HCT116 (cell line): ENCODE data around the gene RASGEF1B. TPM values are rescaled to one million over a fixed set of nuclear protein-coding genes. Genes with fewer than 3 reads are reported as not detected.
A peak's percentile ranks its signal among the peaks of the same experiment; 100 is the strongest.

Source experiments
- ATAC-seq: fragments of 200-7000 bp; cut with Tn5 transposase; 2 replicates; pipeline ENCODE4 v1.9.1; 2020; ENCODE audit warnings: mild to moderate bottlenecking, moderate library complexity
- BruUV-seq: library from RNA; stranded (reverse); fragments of 400-500 nt; replicated peaks from 2 replicates; lab custom pipeline; 2021; lab: Mats Ljungman, UMichigan
- CTCF ChIA-PET: fragments of 300-600 bp; sonication (Branson Sonifier 250); formaldehyde crosslinking; loops from one replicate; lab custom pipeline; 2021; ENCODE audit warnings: antibody characterized with exemption; lab: Charles Lee
- POLR2A ChIA-PET: fragments of 300-600, 350-600 bp; sonication (Branson Sonifier 250); formaldehyde crosslinking; loops from one replicate; lab custom pipeline; 2021; ENCODE audit warnings: antibody characterized with exemption; lab: Charles Lee
- RAD21 ChIA-PET, 2 experiments: fragments of 300-600 bp; sonication (Branson Sonifier 250); formaldehyde crosslinking; loops; one replicate each; lab custom pipeline; 2023; ENCODE audit warnings: low total read pairs in 2 of 2; ENCODE audit not compliant: uncharacterized antibody in 2 of 2, unreplicated experiment in 2 of 2, low non-redundant PET in 1 of 2; lab: Charles Lee
- DNase-seq: peaks from one replicate; pipeline ENCODE4 v3.0.0-alpha.2; 2010; ENCODE audit warnings: low read depth, low spot score
- H2AFZ ChIP-seq: fragments of 200-600 bp; shearing (Covaris generic), sonication (generic); 2 replicates; pipeline ENCODE4 v1.6.1; 2017; ENCODE audit warnings: low read depth, mixed run types, mixed read lengths, antibody characterized with exemption, low read length; ENCODE audit not compliant: poor library complexity, severe bottlenecking
- H3K27ac ChIP-seq: 2 replicates; pipeline ENCODE4 v1.5.1; 2012; ENCODE audit warnings: low read depth, low read length
- H3K27me3 ChIP-seq: fragments of 200-600 bp; sonication (generic); 2 replicates; pipeline ENCODE4 v1.6.1; 2016; ENCODE audit warnings: mixed run types, low read length, mixed read lengths; ENCODE audit not compliant: insufficient read depth
- H3K36me3 ChIP-seq, 2 experiments: fragments of 200-500 bp in 1 of 2; fragments of 200-600 bp in 1 of 2; sonication (Bioruptor generic) in 1 of 2; sonication (generic) in 1 of 2; 2 replicates each; pipeline versions ENCODE4 v1.5.1 to v1.6.1; 2014 to 2016; ENCODE audit warnings: low read length in 2 of 2, inconsistent platforms in 1 of 2, mixed read lengths in 1 of 2, mixed run types in 1 of 2; ENCODE audit not compliant: insufficient read depth in 2 of 2, control insufficient read depth in 1 of 2
- H3K4me1 ChIP-seq, 2 experiments: fragments of 200-600 bp in 1 of 2; sonication (generic) in 1 of 2; 2 replicates each; pipeline versions ENCODE4 v1.5.1 to v1.6.1; 2012 to 2017; ENCODE audit warnings: low read length in 2 of 2, inconsistent platforms in 1 of 2, mild to moderate bottlenecking in 1 of 2, mixed read lengths in 1 of 2, mixed run types in 1 of 2, moderate library complexity in 1 of 2; ENCODE audit not compliant: insufficient read depth in 2 of 2, control insufficient read depth in 1 of 2
- H3K4me2 ChIP-seq: fragments of 200-600 bp; sonication (generic); 2 replicates; pipeline ENCODE4 v1.6.1; 2017; ENCODE audit warnings: mixed run types, low read length, mixed read lengths
- H3K4me3 ChIP-seq, 2 experiments: fragments of 200-600 bp in 1 of 2; sonication (generic) in 1 of 2; replicated peaks in 1 of 2; 2 replicates each; pipeline ENCODE4 v1.5.1; 2011 to 2016; ENCODE audit warnings: low read length in 2 of 2, control low read depth in 1 of 2, low read depth in 1 of 2, mild to moderate bottlenecking in 1 of 2, mixed read lengths in 1 of 2, mixed run types in 1 of 2
- H3K79me2 ChIP-seq: fragments of 200-600 bp; sonication (generic); 2 replicates; pipeline ENCODE4 v1.6.1; 2017; ENCODE audit warnings: mild to moderate bottlenecking, mixed run types, low read length, moderate library complexity, mixed read lengths; ENCODE audit not compliant: insufficient read depth
- H3K9ac ChIP-seq: fragments of 200-600 bp; sonication (generic); 2 replicates; pipeline ENCODE4 v1.6.1; 2016; ENCODE audit warnings: low read length, mixed read lengths
- H3K9me2 ChIP-seq: fragments of 200-600 bp; sonication (generic), shearing (Covaris generic); 2 replicates; pipeline ENCODE4 v1.6.1; 2017; ENCODE audit warnings: mixed run types, mild to moderate bottlenecking, moderate library complexity; ENCODE audit not compliant: insufficient read depth
- H3K9me3 ChIP-seq, 2 experiments: fragments of 200-500 bp in 1 of 2; fragments of 200-600 bp in 1 of 2; sonication (Bioruptor generic) in 1 of 2; sonication (generic) in 1 of 2; 2 replicates each; pipeline ENCODE4 v1.6.1; 2014 to 2017; ENCODE audit warnings: low read length in 2 of 2, mixed read lengths in 2 of 2, inconsistent platforms in 1 of 2, low read depth in 1 of 2, mild to moderate bottlenecking in 1 of 2, mixed run types in 1 of 2, moderate library complexity in 1 of 2; ENCODE audit not compliant: control insufficient read depth in 1 of 2, insufficient read depth in 1 of 2
- H4K20me1 ChIP-seq: fragments of 200-600 bp; sonication (generic), shearing (Covaris generic); 2 replicates; pipeline ENCODE4 v1.6.1; 2017; ENCODE audit warnings: mixed run types, mild to moderate bottlenecking, moderate library complexity; ENCODE audit not compliant: insufficient read depth
- ATF3 ChIP-seq: IDR thresholded peaks from 2 replicates; pipeline ENCODE4 v1.6.1; 2012
- EGR1 ChIP-seq: IDR thresholded peaks from 2 replicates; pipeline ENCODE4 v1.6.1; 2012; ENCODE audit warnings: low read depth
- EZH2 ChIP-seq: fragments of 200-600 bp; sonication (generic); IDR thresholded peaks from 2 replicates; pipeline ENCODE4 v1.6.1; 2017; ENCODE audit warnings: antibody characterized with exemption, mixed run types
- POLR2A ChIP-seq: IDR thresholded peaks from 2 replicates; pipeline ENCODE4 v1.7.0; 2011; ENCODE audit warnings: borderline replicate concordance; ENCODE audit not compliant: insufficient read depth, insufficient read length; ENCODE audit errors: extremely low read depth
- RAD21 ChIP-seq: IDR thresholded peaks from 2 replicates; pipeline ENCODE4 v1.6.1; 2012; ENCODE audit warnings: low read depth, mild to moderate bottlenecking
- SIN3A ChIP-seq: IDR thresholded peaks from 2 replicates; pipeline ENCODE4 v1.6.1; 2012; ENCODE audit warnings: low read depth
- SP1 ChIP-seq: IDR thresholded peaks from 2 replicates; pipeline ENCODE4 v1.6.1; 2012; ENCODE audit warnings: low read depth
- ZBTB33 ChIP-seq: IDR thresholded peaks from 2 replicates; pipeline ENCODE4 v1.6.1; 2011; ENCODE audit warnings: mild to moderate bottlenecking, low read length, moderate library complexity; ENCODE audit not compliant: insufficient replicate concordance; ENCODE audit errors: extremely low read depth
- ZFX ChIP-seq: fragments of 450-650 bp; IDR thresholded peaks from 2 replicates; pipeline ENCODE4 v1.6.1; 2017
- intact Hi-C: fragments of 100-400 bp; cut with micrococcal nuclease; formaldehyde crosslinking; loops from 2 replicates; pipeline ENCODE4 v1.10.0; 2022
- total RNA-seq: library from RNA; stranded (reverse); gene quantifications from one replicate; pipeline ENCODE4 v1.2.1, GENCODE V29; 2021; ENCODE audit not compliant: unreplicated experiment
- TF ChIP-seq, protein P1 (sequence below), 3 experiments: fragments of 200-600 bp in 1 of 3; sonication (generic) in 1 of 3; IDR thresholded peaks in 2 of 3; conservative IDR thresholded peaks in 1 of 3; 2 replicates each; pipeline ENCODE4 v1.5.1; 2012 to 2017; ENCODE audit warnings: low read depth in 2 of 3, low read length in 2 of 3, antibody characterized with exemption in 1 of 3, borderline replicate concordance in 1 of 3, control low read depth in 1 of 3, mild to moderate bottlenecking in 1 of 3, mixed read lengths in 1 of 3, mixed run types in 1 of 3, moderate library complexity in 1 of 3; ENCODE audit not compliant: insufficient read depth in 1 of 3
- TF ChIP-seq, protein P2 (sequence below): IDR thresholded peaks from 2 replicates; pipeline ENCODE4 v1.6.1; 2012

The RASGEF1B gene
- total RNA-seq, 1 experiment from 2014 or later, result 0.25 TPM

GRCh38 chr4:81404294-81404693 lies 67.4 kb downstream of the RASGEF1B start:
- H3K27ac ChIP-seq, result no peak overlapping the region
- no TSS peak for BruUV-seq
- H3K4me2 ChIP-seq, result no peak overlapping the region
- ATAC-seq (no peak), DNase-seq (no peak)
- intact Hi-C loops, result no loop called here
- H4K20me1 ChIP-seq, result no peaks in the 10 kb centered on the region
- peaks cover 31% of the 10 kb centered on the region for H3K27me3 ChIP-seq
- H3K9me3 ChIP-seq, result no peaks in the 10 kb centered on the region
- H3K36me3 ChIP-seq, result no peaks in the 10 kb centered on the region
- H3K9ac ChIP-seq, result no peak overlapping the region
- no peaks in the 10 kb centered on the region for H3K9me2 ChIP-seq
- TF ChIP-seq EGR1, result no peak
- no peak for TF ChIP-seq SIN3A
- TF ChIP-seq, protein P1, sequence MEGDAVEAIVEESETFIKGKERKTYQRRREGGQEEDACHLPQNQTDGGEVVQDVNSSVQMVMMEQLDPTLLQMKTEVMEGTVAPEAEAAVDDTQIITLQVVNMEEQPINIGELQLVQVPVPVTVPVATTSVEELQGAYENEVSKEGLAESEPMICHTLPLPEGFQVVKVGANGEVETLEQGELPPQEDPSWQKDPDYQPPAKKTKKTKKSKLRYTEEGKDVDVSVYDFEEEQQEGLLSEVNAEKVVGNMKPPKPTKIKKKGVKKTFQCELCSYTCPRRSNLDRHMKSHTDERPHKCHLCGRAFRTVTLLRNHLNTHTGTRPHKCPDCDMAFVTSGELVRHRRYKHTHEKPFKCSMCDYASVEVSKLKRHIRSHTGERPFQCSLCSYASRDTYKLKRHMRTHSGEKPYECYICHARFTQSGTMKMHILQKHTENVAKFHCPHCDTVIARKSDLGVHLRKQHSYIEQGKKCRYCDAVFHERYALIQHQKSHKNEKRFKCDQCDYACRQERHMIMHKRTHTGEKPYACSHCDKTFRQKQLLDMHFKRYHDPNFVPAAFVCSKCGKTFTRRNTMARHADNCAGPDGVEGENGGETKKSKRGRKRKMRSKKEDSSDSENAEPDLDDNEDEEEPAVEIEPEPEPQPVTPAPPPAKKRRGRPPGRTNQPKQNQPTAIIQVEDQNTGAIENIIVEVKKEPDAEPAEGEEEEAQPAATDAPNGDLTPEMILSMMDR (IDR thresholded peaks at IDR 0.05 in 2 of 3, conservative IDR thresholded peaks at IDR 0.05 in 1 of 3; ENCODE audit: borderline replicate concordance in 1 of 3, insufficient read depth in 1 of 3, low read depth in 2 of 3, low read length in 2 of 3), result peak in 1 of 3 experiments; percentile 14; a peak in 1 of 6 replicates
- TF ChIP-seq RAD21, result no peak
- no peaks in the 10 kb centered on the region for H3K79me2 ChIP-seq
- ChIA-PET RAD21 (no interaction called here), POLR2A (no interaction called here), CTCF (no interaction called here)
- H3K4me3 ChIP-seq, result no peak overlapping the region
- no peak overlapping the region for H2AFZ ChIP-seq
- no peaks in the 10 kb centered on the region for H3K4me1 ChIP-seq

GRCh38 chr4:81399306-81400086 lies 72.2 kb downstream of the RASGEF1B start:
- ATAC-seq (no peak), DNase-seq (no peak)
- Histone ChIP-seq H4K20me1 (no peaks in the 10 kb centered on the region), H3K9ac (no peak overlapping the region), H3K9me2 (no peaks in the 10 kb centered on the region), H2AFZ (no peak overlapping the region), H3K4me1 (no peaks in the 10 kb centered on the region), H3K4me3 (no peak overlapping the region), H3K36me3 (no peaks in the 10 kb centered on the region), H3K9me3 (no peaks in the 10 kb centered on the region), H3K79me2 (no peaks in the 10 kb centered on the region), H3K27me3 (peaks cover 46% of the 10 kb centered on the region), H3K4me2 (no peak overlapping the region), H3K27ac (no peak overlapping the region)
- ChIA-PET POLR2A (no interaction called here), RAD21 (interaction anchor here in 1 of 2 experiments (0.6 kb wide), 1 partner anchor 48 kb away, joined by 3 read pairs; no protein-coding TSS in a partner anchor), CTCF (interaction anchor here (0.7 kb wide), 1 partner anchor 27 kb away, joined by 3 read pairs; no protein-coding TSS in a partner anchor)
- intact Hi-C loops, result no loop called here
- BruUV-seq, result no TSS peak
- TF ChIP-seq SP1, result no peak
- TF ChIP-seq ZBTB33, result no peak
- TF ChIP-seq EZH2, result no peak
- TF ChIP-seq POLR2A, result no peak
- TF ChIP-seq, protein P2, sequence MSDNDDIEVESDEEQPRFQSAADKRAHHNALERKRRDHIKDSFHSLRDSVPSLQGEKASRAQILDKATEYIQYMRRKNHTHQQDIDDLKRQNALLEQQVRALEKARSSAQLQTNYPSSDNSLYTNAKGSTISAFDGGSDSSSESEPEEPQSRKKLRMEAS, result no peak
- no peak for TF ChIP-seq ZFX
- TF ChIP-seq ATF3, result no peak
